Measurements from ENCODE around the gene FOSL2. TPM values are rescaled to one million over a fixed set of nuclear protein-coding genes. Genes with fewer than 3 reads are reported as not detected.
"Not testable (repeated sequence)": the region's sequence is repeated elsewhere in the genome, so short reads cannot be mapped to it uniquely, and the experiment has no call there.

The FOSL2 gene
- total RNA-seq, 4 donors from 2014 or later: 46.2 to 239 (median 207) TPM

DNA sequence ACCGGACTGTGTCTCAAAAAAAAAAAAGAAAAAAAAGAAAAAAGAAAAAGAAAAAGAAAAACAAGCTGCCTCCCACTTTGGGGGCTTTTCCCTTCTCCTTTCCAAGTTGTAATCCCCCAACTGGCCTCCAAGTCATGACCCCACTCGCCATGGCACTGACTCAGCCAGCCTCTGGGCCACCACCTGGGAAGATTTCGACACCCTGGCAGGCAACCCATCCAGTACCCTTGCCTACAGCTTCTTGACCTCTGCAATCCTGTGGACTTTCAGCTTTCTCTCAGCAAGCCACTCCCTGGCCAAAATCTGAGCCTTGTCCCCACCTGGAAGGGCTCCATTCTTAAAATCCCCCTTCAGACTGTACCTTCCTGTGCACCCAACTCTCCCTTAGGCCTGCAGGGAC, 22.3 kb upstream of the FOSL2 start:
- Histone ChIP-seq H3K27ac (peak overlapping the region in 2 of 4 donors; percentile 48 to 76), H3K4me1 (peaks cover 0 to 35% (median 18%) of the 10 kb centered on the region in 4 donors), H3K9me3 (no peaks in the 10 kb centered on the region), H3K27me3 (no peaks in the 10 kb centered on the region), H3K36me3 (no peaks in the 10 kb centered on the region), H3K4me3 (no peak overlapping the region)
- peak in 1 of 3 donors; percentile 77 for DNase-seq
- TF ChIP-seq CTCF (IDR thresholded peaks at IDR 0.05): no peak
- TF ChIP-seq POLR2A (IDR thresholded peaks at IDR 0.05): no peak

DNA sequence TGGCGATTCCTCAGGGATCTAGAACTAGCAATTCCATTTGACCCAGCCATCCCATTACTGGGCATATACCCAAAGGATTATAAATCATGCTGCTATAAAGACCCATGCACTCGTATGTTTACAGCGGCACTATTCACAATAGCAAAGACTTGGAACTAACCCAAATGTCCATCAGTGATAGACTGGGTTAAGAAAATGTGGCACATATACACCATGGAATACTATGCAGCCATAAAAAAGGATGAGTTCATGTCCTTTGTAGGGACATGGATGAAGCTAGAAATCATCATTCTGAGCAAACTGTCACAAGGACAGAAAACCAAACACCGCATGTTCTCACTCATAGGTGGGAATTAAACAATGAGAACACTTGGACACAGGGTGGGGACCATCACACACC, 20.9 kb upstream of the FOSL2 start:
- not testable (repeated sequence) for H3K27me3 ChIP-seq, H3K27ac ChIP-seq, DNase-seq, H3K4me3 ChIP-seq, H3K36me3 ChIP-seq, H3K9me3 ChIP-seq
- peaks cover 0 to 31% (median 8%) of the 10 kb centered on the region in 4 donors for H3K4me1 ChIP-seq

DNA sequence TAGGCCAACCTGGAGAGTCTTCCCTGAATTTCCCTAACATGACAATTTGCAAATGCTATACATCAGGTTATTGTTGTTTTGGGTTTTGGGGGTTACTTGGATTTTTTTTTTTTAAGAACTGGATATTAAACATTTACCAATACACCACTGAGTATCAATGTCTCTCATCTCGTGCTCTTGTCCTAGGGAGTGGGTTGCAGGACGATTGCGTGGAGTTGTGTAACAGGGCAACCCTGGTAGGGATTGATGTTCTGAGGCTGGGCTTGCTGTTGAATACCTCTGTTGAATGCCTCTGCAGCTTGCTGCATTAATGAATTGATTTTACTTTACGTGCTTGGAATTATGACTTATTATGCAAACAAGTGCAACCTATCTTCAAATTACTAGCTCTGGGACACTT, 18.8 kb upstream of the FOSL2 start:
- Histone ChIP-seq H3K27ac (no peak overlapping the region), H3K4me3 (no peak overlapping the region), H3K27me3 (no peaks in the 10 kb centered on the region), H3K9me3 (no peaks in the 10 kb centered on the region), H3K36me3 (no peaks in the 10 kb centered on the region), H3K4me1 (peaks cover 0 to 19% (median 0%) of the 10 kb centered on the region in 4 donors)
- DNase-seq: no peak
- TF ChIP-seq CTCF (IDR thresholded peaks at IDR 0.05) (no peak), POLR2A (IDR thresholded peaks at IDR 0.05) (no peak)

GRCh38 chr2:28374331-28374730, 18.3 kb upstream of the FOSL2 start:
- Histone ChIP-seq H3K4me3 (no peak overlapping the region), H3K27ac (peak overlapping the region in 1 of 4 donors; percentile 16), H3K27me3 (no peaks in the 10 kb centered on the region), H3K36me3 (no peaks in the 10 kb centered on the region), H3K4me1 (peaks cover 0 to 24% (median 1%) of the 10 kb centered on the region in 4 donors), H3K9me3 (no peaks in the 10 kb centered on the region)
- TF ChIP-seq CTCF (IDR thresholded peaks at IDR 0.05) (no peak), POLR2A (IDR thresholded peaks at IDR 0.05) (no peak)
- DNase-seq: peak in 1 of 3 donors; percentile 52

DNA sequence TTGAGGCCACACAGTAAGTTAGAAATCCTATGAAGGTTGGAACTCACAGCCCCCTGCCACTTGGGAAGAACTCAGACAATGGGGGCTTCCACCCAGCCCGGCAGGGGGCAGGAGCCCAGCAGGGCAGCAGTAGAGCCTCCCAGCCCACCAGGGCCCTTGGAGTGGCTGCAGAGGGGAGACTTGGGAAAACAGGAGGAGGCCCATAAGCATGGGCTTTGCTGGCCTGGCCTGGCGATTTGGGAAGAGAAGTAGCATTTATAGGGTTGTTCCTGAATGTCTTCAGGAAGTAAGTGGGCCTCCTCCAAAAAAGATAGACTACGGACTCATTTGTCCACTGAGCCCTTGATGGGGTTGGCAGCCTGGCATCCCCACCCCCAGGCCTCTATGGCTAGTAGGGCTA, 17.4 kb upstream of the FOSL2 start:
- peaks cover 0 to 33% (median 2%) of the 10 kb centered on the region in 4 donors for H3K4me1 ChIP-seq
- TF ChIP-seq CTCF (IDR thresholded peaks at IDR 0.05) (no peak), POLR2A (IDR thresholded peaks at IDR 0.05) (no peak)
- H3K4me3 ChIP-seq: no peak overlapping the region
- H3K36me3 ChIP-seq: no peaks in the 10 kb centered on the region
- H3K27ac ChIP-seq: peak overlapping the region in 1 of 4 donors; percentile 97
- DNase-seq: no peak
- no peaks in the 10 kb centered on the region for H3K9me3 ChIP-seq
- no peaks in the 10 kb centered on the region for H3K27me3 ChIP-seq

- no peak overlapping the region for H3K4me3 ChIP-seq
- H3K4me1 ChIP-seq: peaks cover 0 to 36% (median 2%) of the 10 kb centered on the region in 4 donors
- no peaks in the 10 kb centered on the region for H3K9me3 ChIP-seq
- H3K36me3 ChIP-seq: no peaks in the 10 kb centered on the region
- H3K27ac ChIP-seq: peak overlapping the region in 3 of 4 donors; percentile 92 to 97 (median 95)
- H3K27me3 ChIP-seq: no peaks in the 10 kb centered on the region
- TF ChIP-seq POLR2A (IDR thresholded peaks at IDR 0.05): no peak
- TF ChIP-seq CTCF (IDR thresholded peaks at IDR 0.05): no peak
- DNase-seq: peak in 2 of 3 donors; percentile 58 to 65
These were observed 16.7 kb upstream of the FOSL2 start for GRCh38 chr2:28375742-28376631.

Measured in Peyer's patch (tissue), 4 donors.